Central memory CD8-positive, alpha-beta T cell (primary cell): Measurements from ENCODE around the gene CUL2.

Experiments
- ATAC-seq: fragments of 150-1000 bp; cut with Tn5 transposase; replicated peaks from 2 replicates; pipeline ENCODE4 v1.10.0; 2022; ENCODE audit warnings: mild to moderate bottlenecking, moderate FRiP score, moderate number of reproducible peaks; ENCODE audit not compliant: poor library complexity, severe bottlenecking; ENCODE audit errors: extremely low read depth
- DNase-seq, 2 donors: peaks; one replicate each; pipeline ENCODE4 v3.0.0; 2021; ENCODE audit warnings: low spot score in 2 of 2
- H3K27ac Mint-ChIP-seq: one replicate; pipeline ENCODE4 v1.8.0; 2022; ENCODE audit warnings: low read depth, mild to moderate bottlenecking, moderate library complexity, mixed read lengths
- H3K27me3 Mint-ChIP-seq: one replicate; pipeline ENCODE4 v1.8.0; 2022; ENCODE audit warnings: mixed read lengths
- H3K36me3 Mint-ChIP-seq: one replicate; pipeline ENCODE4 v1.8.0; 2022; ENCODE audit warnings: mild to moderate bottlenecking, moderate library complexity, mixed read lengths; ENCODE audit not compliant: insufficient read depth
- H3K4me1 Mint-ChIP-seq: one replicate; pipeline ENCODE4 v1.8.0; 2022; ENCODE audit warnings: mixed read lengths
- H3K4me3 Mint-ChIP-seq: one replicate; pipeline ENCODE4 v1.8.0; 2022; ENCODE audit warnings: mild to moderate bottlenecking, moderate library complexity, mixed read lengths
- H3K9me3 Mint-ChIP-seq: one replicate; pipeline ENCODE4 v1.8.0; 2022; ENCODE audit warnings: mixed read lengths

Gene CUL2

GRCh38 chr10:35090162-35090954 is at the start of gene CUL2:
Gene CUL2 (minus strand): TSS chr10:35090341. CDS start chr10:35071317, 19,024 bp downstream.
- Mint-ChIP-seq H3K27ac (peak within 1 kb of the TSS; percentile 87), H3K9me3 (no peaks in the 10 kb centered on the region), H3K4me3 (peak within 1 kb of the TSS; percentile 91), H3K27me3 (no peaks in the 10 kb centered on the region), H3K36me3 (peaks cover 20% of the 10 kb centered on the region), H3K4me1 (peaks cover 52% of the 10 kb centered on the region)
- peak; percentile 88 to 91 for DNase-seq
- ATAC-seq, result peak; percentile 95

- H3K4me1 Mint-ChIP-seq, result peaks cover 24% of the 10 kb centered on the region
- no peak for DNase-seq
- H3K27me3 Mint-ChIP-seq, result no peaks in the 10 kb centered on the region
- peaks cover 7% of the 10 kb centered on the region for H3K36me3 Mint-ChIP-seq
- no peaks in the 10 kb centered on the region for H3K9me3 Mint-ChIP-seq
- no peak overlapping the region for H3K4me3 Mint-ChIP-seq
- ATAC-seq, result no peak
- H3K27ac Mint-ChIP-seq, result peak overlapping the region; percentile 91
Observed at GRCh38 chr10:35136263-35136815, 46.2 kb upstream of the CUL2 start.

GRCh38 chr10:35135861-35136260 is 45.7 kb upstream of the CUL2 start:
- H3K4me3 Mint-ChIP-seq, result peak overlapping the region; percentile 19
- DNase-seq, result no peak
- H3K27me3 Mint-ChIP-seq, result no peaks in the 10 kb centered on the region
- peak overlapping the region; percentile 91 for H3K27ac Mint-ChIP-seq
- ATAC-seq, result no peak
- H3K36me3 Mint-ChIP-seq, result peaks cover 7% of the 10 kb centered on the region
- H3K4me1 Mint-ChIP-seq, result peaks cover 28% of the 10 kb centered on the region
- no peaks in the 10 kb centered on the region for H3K9me3 Mint-ChIP-seq

GRCh38 chr10:35133586-35133985 is 43.4 kb upstream of the CUL2 start:
- Mint-ChIP-seq H3K27me3 (no peaks in the 10 kb centered on the region), H3K9me3 (no peaks in the 10 kb centered on the region)
- no peak for ATAC-seq

GRCh38 chr10:35132727-35133126 is 42.6 kb upstream of the CUL2 start:
- H3K27ac Mint-ChIP-seq, result peak overlapping the region; percentile 96
- DNase-seq (no peak), ATAC-seq (no peak)
- no peaks in the 10 kb centered on the region for H3K27me3 Mint-ChIP-seq
- peak overlapping the region; percentile 81 for H3K4me3 Mint-ChIP-seq
- no peaks in the 10 kb centered on the region for H3K9me3 Mint-ChIP-seq
- H3K36me3 Mint-ChIP-seq, result peaks cover 17% of the 10 kb centered on the region
- peaks cover 43% of the 10 kb centered on the region for H3K4me1 Mint-ChIP-seq

More at GRCh38 chr10:35133586-35133985, 43.4 kb upstream of the CUL2 start:
- H3K36me3 Mint-ChIP-seq, result peaks cover 9% of the 10 kb centered on the region
- H3K4me3 Mint-ChIP-seq, result peak overlapping the region; percentile 16
- H3K4me1 Mint-ChIP-seq, result peaks cover 35% of the 10 kb centered on the region
- H3K27ac Mint-ChIP-seq, result peak overlapping the region; percentile 96
- DNase-seq, result no peak

- DNase-seq, result no peak
- Mint-ChIP-seq H3K4me3 (peak overlapping the region; percentile 46), H3K27me3 (no peaks in the 10 kb centered on the region), H3K4me1 (peaks cover 40% of the 10 kb centered on the region), H3K27ac (peak overlapping the region; percentile 96), H3K9me3 (no peaks in the 10 kb centered on the region), H3K36me3 (peaks cover 32% of the 10 kb centered on the region)
- ATAC-seq, result no peak
Observed at GRCh38 chr10:35130663-35131062, 40.5 kb upstream of the CUL2 start.

- DNase-seq, result no peak
- Mint-ChIP-seq H3K27me3 (no peaks in the 10 kb centered on the region), H3K9me3 (no peaks in the 10 kb centered on the region), H3K36me3 (peaks cover 35% of the 10 kb centered on the region), H3K27ac (peak overlapping the region; percentile 99), H3K4me1 (peaks cover 35% of the 10 kb centered on the region), H3K4me3 (peak overlapping the region; percentile 92)
- ATAC-seq, result no peak
Observed at GRCh38 chr10:35129185-35129674, 39.1 kb upstream of the CUL2 start.

- H3K27ac Mint-ChIP-seq, result peak overlapping the region; percentile 99
- DNase-seq (peak; percentile 57 to 60), ATAC-seq (peak; percentile 5)
- H3K9me3 Mint-ChIP-seq, result no peaks in the 10 kb centered on the region
- peaks cover 35% of the 10 kb centered on the region for H3K36me3 Mint-ChIP-seq
- peaks cover 27% of the 10 kb centered on the region for H3K4me1 Mint-ChIP-seq
- H3K27me3 Mint-ChIP-seq, result no peaks in the 10 kb centered on the region
- peak overlapping the region; percentile 92 for H3K4me3 Mint-ChIP-seq
Observed at GRCh38 chr10:35127289-35127891, 37.2 kb upstream of the CUL2 start.

- peaks cover 30% of the 10 kb centered on the region for H3K36me3 Mint-ChIP-seq
- peak within 1 kb of the TSS; percentile 99 for H3K27ac Mint-ChIP-seq
- no peaks in the 10 kb centered on the region for H3K27me3 Mint-ChIP-seq
- ATAC-seq, result peak; percentile 81
- peak within 1 kb of the TSS; percentile 92 for H3K4me3 Mint-ChIP-seq
- peaks cover 20% of the 10 kb centered on the region for H3K4me1 Mint-ChIP-seq
- peak; percentile 97 to 99 for DNase-seq
- H3K9me3 Mint-ChIP-seq, result no peaks in the 10 kb centered on the region
Observed at GRCh38 chr10:35126530-35127288, 36.6 kb upstream of the CUL2 start, which contains the start of gene CREM. Gene CREM (plus strand): TSS chr10:35126846. CDS start chr10:35137836, 10,990 bp downstream.

GRCh38 chr10:35126062-35126529 is 36.0 kb upstream of the CUL2 start:
- DNase-seq (no peak), ATAC-seq (peak; percentile 2)
- Mint-ChIP-seq H3K27me3 (no peaks in the 10 kb centered on the region), H3K36me3 (peaks cover 28% of the 10 kb centered on the region), H3K4me3 (peak overlapping the region; percentile 92), H3K27ac (peak overlapping the region; percentile 99), H3K4me1 (peaks cover 17% of the 10 kb centered on the region), H3K9me3 (no peaks in the 10 kb centered on the region)

- Mint-ChIP-seq H3K9me3 (no peaks in the 10 kb centered on the region), H3K27ac (no peak overlapping the region), H3K27me3 (no peaks in the 10 kb centered on the region), H3K4me3 (no peak overlapping the region), H3K4me1 (peaks cover 11% of the 10 kb centered on the region), H3K36me3 (peaks cover 28% of the 10 kb centered on the region)
- DNase-seq (no peak), ATAC-seq (no peak)
Observed at GRCh38 chr10:35124540-35124939, 34.4 kb upstream of the CUL2 start.

- ATAC-seq (no peak), DNase-seq (no peak)
- Mint-ChIP-seq H3K9me3 (no peaks in the 10 kb centered on the region), H3K27me3 (no peaks in the 10 kb centered on the region), H3K27ac (no peak overlapping the region), H3K36me3 (no peaks in the 10 kb centered on the region), H3K4me1 (no peaks in the 10 kb centered on the region), H3K4me3 (no peak overlapping the region)
Observed at GRCh38 chr10:35119378-35119777, 29.2 kb upstream of the CUL2 start.
